Measurements from ENCODE around the gene TFF3.

Gene TFF3

GRCh38 chr21:42312626-42313104, 2.5 kb downstream of the TFF3 start:
- Histone ChIP-seq H3K9me3 (ENCODE audit: low read depth, low read length) (no peaks in the 10 kb centered on the region), H3K4me3 (no peak overlapping the region), H3K27ac (no peak overlapping the region), H3K9ac (ENCODE audit: insufficient read length) (no peak overlapping the region), H3K36me3 (ENCODE audit: insufficient read depth, low read length) (no peaks in the 10 kb centered on the region)
- DNase-seq (ENCODE audit: low read depth, low spot score), result no peak
- TF ChIP-seq EZH2 (IDR thresholded peaks at IDR 0.05), result no peak

GRCh38 chr21:42311816-42312625, 3.2 kb downstream of the TFF3 start:
- Histone ChIP-seq H3K9ac (ENCODE audit: insufficient read length) (no peak overlapping the region), H3K9me3 (ENCODE audit: low read depth, low read length) (no peaks in the 10 kb centered on the region), H3K36me3 (ENCODE audit: insufficient read depth, low read length) (no peaks in the 10 kb centered on the region), H3K4me3 (no peak overlapping the region), H3K27ac (no peak overlapping the region)
- no peak for DNase-seq (ENCODE audit: low read depth, low spot score)
- TF ChIP-seq FOXP2 (optimal IDR thresholded peaks at IDR 0.05; ENCODE audit: control extremely low read depth, extremely low read length, insufficient read depth), result no peak
- no peak for TF ChIP-seq EZH2 (IDR thresholded peaks at IDR 0.05)
- no peak for TF ChIP-seq POLR2AphosphoS5 (IDR thresholded peaks at IDR 0.05; ENCODE audit: borderline replicate concordance, low read depth, low read length)

GRCh38 chr21:42311160-42311559, 4.0 kb downstream of the TFF3 start:
- H3K36me3 ChIP-seq (ENCODE audit: insufficient read depth, low read length), result no peaks in the 10 kb centered on the region
- H3K27ac ChIP-seq, result no peak overlapping the region

GRCh38 chr21:42310411-42311001, 4.7 kb downstream of the TFF3 start:
- no peaks in the 10 kb centered on the region for H3K9me3 ChIP-seq (ENCODE audit: low read depth, low read length)
- H3K9ac ChIP-seq (ENCODE audit: insufficient read length), result no peak overlapping the region
- TF ChIP-seq EZH2 (IDR thresholded peaks at IDR 0.05) (no peak), FOXP2 (optimal IDR thresholded peaks at IDR 0.05; ENCODE audit: control extremely low read depth, extremely low read length, insufficient read depth) (no peak), POLR2AphosphoS5 (IDR thresholded peaks at IDR 0.05; ENCODE audit: borderline replicate concordance, low read depth, low read length) (no peak)
- no peak overlapping the region for H3K27ac ChIP-seq
- H3K4me3 ChIP-seq, result no peak overlapping the region
- DNase-seq (ENCODE audit: low read depth, low spot score), result no peak
- no peaks in the 10 kb centered on the region for H3K36me3 ChIP-seq (ENCODE audit: insufficient read depth, low read length)

More at GRCh38 chr21:42311160-42311559, 4.0 kb downstream of the TFF3 start:
- TF ChIP-seq FOXP2 (optimal IDR thresholded peaks at IDR 0.05; ENCODE audit: control extremely low read depth, extremely low read length, insufficient read depth), result no peak
- TF ChIP-seq EZH2 (IDR thresholded peaks at IDR 0.05), result no peak
- TF ChIP-seq POLR2AphosphoS5 (IDR thresholded peaks at IDR 0.05; ENCODE audit: borderline replicate concordance, low read depth, low read length), result no peak
- Histone ChIP-seq H3K9ac (ENCODE audit: insufficient read length) (no peak overlapping the region), H3K9me3 (ENCODE audit: low read depth, low read length) (no peaks in the 10 kb centered on the region), H3K4me3 (no peak overlapping the region)
- DNase-seq (ENCODE audit: low read depth, low spot score), result no peak

- no peak for TF ChIP-seq EZH2 (IDR thresholded peaks at IDR 0.05)
- TF ChIP-seq POLR2AphosphoS5 (IDR thresholded peaks at IDR 0.05; ENCODE audit: borderline replicate concordance, low read depth, low read length), result no peak
- no peak for TF ChIP-seq FOXP2 (optimal IDR thresholded peaks at IDR 0.05; ENCODE audit: control extremely low read depth, extremely low read length, insufficient read depth)
- no peaks in the 10 kb centered on the region for H3K36me3 ChIP-seq (ENCODE audit: insufficient read depth, low read length)
- peak overlapping the region; percentile 56; the same call in 1 of the 2 replicates for H3K4me3 ChIP-seq
- no peak for DNase-seq (ENCODE audit: low read depth, low spot score)
- no peaks in the 10 kb centered on the region for H3K9me3 ChIP-seq (ENCODE audit: low read depth, low read length)
- no peak overlapping the region for H3K9ac ChIP-seq (ENCODE audit: insufficient read length)
- H3K27ac ChIP-seq, result no peak overlapping the region
These were observed 5.4 kb downstream of the TFF3 start for GRCh38 chr21:42309753-42310213.

GRCh38 chr21:42308914-42309752, 6.1 kb downstream of the TFF3 start:
- Histone ChIP-seq H3K36me3 (ENCODE audit: insufficient read depth, low read length) (no peaks in the 10 kb centered on the region), H3K9ac (ENCODE audit: insufficient read length) (no peak overlapping the region), H3K9me3 (ENCODE audit: low read depth, low read length) (no peaks in the 10 kb centered on the region), H3K27ac (no peak overlapping the region), H3K4me3 (no peak overlapping the region; the same call in 1 of the 2 replicates)
- no peak for DNase-seq (ENCODE audit: low read depth, low spot score)
- no peak for TF ChIP-seq EZH2 (IDR thresholded peaks at IDR 0.05)
- TF ChIP-seq FOXP2 (optimal IDR thresholded peaks at IDR 0.05; ENCODE audit: control extremely low read depth, extremely low read length, insufficient read depth), result no peak
- no peak for TF ChIP-seq POLR2AphosphoS5 (IDR thresholded peaks at IDR 0.05; ENCODE audit: borderline replicate concordance, low read depth, low read length)

GRCh38 chr21:42308161-42308913, 6.9 kb downstream of the TFF3 start:
- no peak overlapping the region for H3K4me3 ChIP-seq
- no peak overlapping the region for H3K27ac ChIP-seq
- no peak for TF ChIP-seq POLR2AphosphoS5 (IDR thresholded peaks at IDR 0.05; ENCODE audit: borderline replicate concordance, low read depth, low read length)
- no peak for TF ChIP-seq EZH2 (IDR thresholded peaks at IDR 0.05)
- TF ChIP-seq FOXP2 (optimal IDR thresholded peaks at IDR 0.05; ENCODE audit: control extremely low read depth, extremely low read length, insufficient read depth), result no peak
- no peak overlapping the region for H3K9ac ChIP-seq (ENCODE audit: insufficient read length)
- H3K36me3 ChIP-seq (ENCODE audit: insufficient read depth, low read length), result no peaks in the 10 kb centered on the region
- DNase-seq (ENCODE audit: low read depth, low spot score), result no peak
- no peaks in the 10 kb centered on the region for H3K9me3 ChIP-seq (ENCODE audit: low read depth, low read length)

All from SK-N-MC (cell line).